ENCODE data around the gene AGO4.

- no peak for TF ChIP-seq CTCF (conservative IDR thresholded peaks at IDR 0.05 in 1 of 2, IDR thresholded peaks at IDR 0.05 in 1 of 2; ENCODE audit: low read depth in 1 of 2, low read length in 2 of 2)
- TF ChIP-seq EZH2 (IDR thresholded peaks at IDR 0.05; ENCODE audit: low read length, missing control alignments), result no peak
Observed at GRCh38 chr1:35763201-35763600, 44.6 kb upstream of the AGO4 start.

Measured in fibroblast of lung (primary cell).